HepG2 (cell line): Measurements from ENCODE around the gene RFXANK. TPM values are rescaled to one million over a fixed set of nuclear protein-coding genes. Genes with fewer than 3 reads are reported as not detected.

Experiments used
- ATAC-seq: fragments of 200-7000 bp; cut with Tn5 transposase; 3 replicates; pipeline ENCODE4 v1.9.1; 2020; ENCODE audit warnings: mild to moderate bottlenecking, moderate library complexity
- BruUV-seq: library from RNA; stranded (reverse); fragments of 400-500 nt; replicated peaks from 2 replicates; lab custom pipeline; 2021; lab: Mats Ljungman, UMichigan
- CTCF ChIA-PET: fragments of 300-600 bp; formaldehyde crosslinking; extraction: SDS; loops from one replicate; lab custom pipeline; 2021; ENCODE audit warnings: low total read pairs, inconsistent platforms, low intra/inter-chr PET ratio; lab: Yijun Ruan, JAX
- POLR2A ChIA-PET: fragments of 350-600 bp; sonication (Branson Sonifier 250); formaldehyde crosslinking; loops from one replicate; lab custom pipeline; 2020; ENCODE audit warnings: antibody characterized with exemption, inconsistent platforms; lab: Yijun Ruan, JAX
- DNase-seq: peaks from one replicate; pipeline ENCODE4 v3.0.0-alpha.2; 2015; ENCODE audit warnings: low spot score
- FAIRE-seq: peaks from 3 replicates; lab custom pipeline; 2011; peaks lifted over from hg19 to GRCh38; lab: Jason Lieb, UNC
- H2AFZ ChIP-seq: one replicate; pipeline ENCODE4 v1.6.1; 2011; ENCODE audit warnings: low read length, inconsistent platforms
- H3K27ac ChIP-seq: fragments of 300-600 bp; 3 replicates; pipeline ENCODE4 v1.8.0; 2011; ENCODE audit warnings: mixed run types, mild to moderate bottlenecking, mixed read lengths, low read length, inconsistent platforms; ENCODE audit not compliant: insufficient read depth; ENCODE audit errors: extremely low read length
- H3K27me3 ChIP-seq, 2 experiments: fragments of 200-600 bp in 1 of 2; 2 replicates in 1 of 2; 3 replicates in 1 of 2; pipeline versions ENCODE4 v1.6.0 to v1.8.0; 2011; ENCODE audit warnings: low read length in 2 of 2, mild to moderate bottlenecking in 2 of 2, moderate library complexity in 2 of 2, inconsistent platforms in 1 of 2; ENCODE audit not compliant: insufficient read depth in 2 of 2, control insufficient read depth in 1 of 2
- H3K36me3 ChIP-seq, 2 experiments: fragments of 200-600 bp in 1 of 2; replicated peaks in 1 of 2; 2 replicates in 1 of 2; 3 replicates in 1 of 2; pipeline versions ENCODE4 v1.5.1 to v1.8.0; 2011; ENCODE audit warnings: low read length in 2 of 2, inconsistent platforms in 1 of 2; ENCODE audit not compliant: insufficient read depth in 2 of 2, control insufficient read depth in 1 of 2
- H3K4me1 ChIP-seq: 2 replicates; pipeline ENCODE4 v1.5.1; 2012; ENCODE audit warnings: low read length, inconsistent platforms; ENCODE audit not compliant: insufficient read depth
- H3K4me2 ChIP-seq: 2 replicates; pipeline ENCODE4 v1.6.0; 2011; ENCODE audit warnings: low read depth, low read length, inconsistent platforms
- H3K4me3 ChIP-seq, 3 experiments: fragments of 200-600 bp in 1 of 3; sonication (generic), shearing (Covaris generic) in 1 of 3; replicated peaks in 1 of 3; 2 replicates each; pipeline ENCODE4 v1.5.1; 2011 to 2016; ENCODE audit warnings: low read length in 3 of 3, inconsistent platforms in 2 of 3, low read depth in 2 of 3, mild to moderate bottlenecking in 2 of 3, control low read depth in 1 of 3, mixed read lengths in 1 of 3; ENCODE audit not compliant: insufficient read depth in 1 of 3
- H3K79me2 ChIP-seq: one replicate; pipeline ENCODE4 v1.6.1; 2011; ENCODE audit warnings: low read length, inconsistent platforms; ENCODE audit not compliant: insufficient read depth
- H3K9ac ChIP-seq: 2 replicates; pipeline ENCODE4 v1.6.0; 2011; ENCODE audit warnings: mild to moderate bottlenecking, low read depth, low read length, inconsistent platforms; ENCODE audit not compliant: insufficient read depth
- H3K9me3 ChIP-seq: 2 replicates; pipeline ENCODE4 v1.5.1; 2012; ENCODE audit warnings: mild to moderate bottlenecking, low read length
- H4K20me1 ChIP-seq: 2 replicates; pipeline ENCODE4 v1.6.0; 2011; ENCODE audit warnings: inconsistent platforms, mild to moderate bottlenecking, low read length, moderate library complexity; ENCODE audit not compliant: insufficient read depth
- FOXO4 ChIP-seq: sonication (generic); formaldehyde crosslinking; conservative IDR thresholded peaks from 2 replicates; pipeline ENCODE4 v1.8.1; 2023; ENCODE audit warnings: missing genetic modification reagents
- HCFC1 ChIP-seq: fragments of 150-350 bp; IDR thresholded peaks from 2 replicates; pipeline ENCODE4 v1.6.1; 2014; ENCODE audit warnings: low read depth, low read length
- KDM1A ChIP-seq: IDR thresholded peaks from 2 replicates; pipeline ENCODE4 v1.6.1; 2016; ENCODE audit warnings: missing compliant biosample characterization
- KDM5B ChIP-seq: sonication (generic); formaldehyde crosslinking; IDR thresholded peaks from 2 replicates; pipeline ENCODE4 v1.4.0; 2020; ENCODE audit warnings: missing genetic modification reagents, mild to moderate bottlenecking, borderline replicate concordance
- KDM6A ChIP-seq: IDR thresholded peaks from 2 replicates; pipeline ENCODE4 v1.6.1; 2016; ENCODE audit warnings: low read depth
- NFRKB ChIP-seq: fragments of 450-650 bp; IDR thresholded peaks from 2 replicates; pipeline ENCODE4 v1.6.1; 2017
- SIN3A ChIP-seq: IDR thresholded peaks from 2 replicates; pipeline ENCODE4 v1.6.1; 2011; ENCODE audit warnings: low read depth, mild to moderate bottlenecking, control low read depth, low read length, borderline replicate concordance
- TEAD2 ChIP-seq: sonication (generic); formaldehyde crosslinking; IDR thresholded peaks from 2 replicates; pipeline ENCODE4 v1.9.0; 2021; ENCODE audit warnings: missing genetic modification reagents
- TOPORS ChIP-seq: sonication (generic); formaldehyde crosslinking; IDR thresholded peaks from 2 replicates; pipeline ENCODE4 v1.8.0; 2023; ENCODE audit warnings: mild to moderate bottlenecking, missing genetic modification reagents
- ZNF160 ChIP-seq: sonication (generic); formaldehyde crosslinking; IDR thresholded peaks from 2 replicates; pipeline ENCODE4 v1.8.0; 2022; ENCODE audit warnings: mild to moderate bottlenecking, inconsistent platforms, missing genetic modification reagents
- ZNF605 ChIP-seq: sonication (generic); formaldehyde crosslinking; IDR thresholded peaks from 2 replicates; pipeline ENCODE4 v1.8.0; 2022; ENCODE audit warnings: mild to moderate bottlenecking, missing genetic modification reagents
- WGBS: methylation state at CpG from one replicate; pipeline ENCODE4 v1.1.6; 2017; ENCODE audit warnings: low lambda C conversion rate; 5-methylcytosine and 5-hydroxymethylcytosine counted together
- in situ Hi-C: cut with HindIII; loops from 2 replicates; pipeline ENCODE4 v1.10.0; 2017; ENCODE audit warnings: low pct_unique_long_range_greater_than_20kb; ENCODE audit not compliant: extremely low pct_ligation_motif_present
- intact Hi-C: fragments of 100-400 bp; cut with micrococcal nuclease; formaldehyde crosslinking; loops from one replicate; pipeline ENCODE4 v1.10.0; 2022; ENCODE audit not compliant: unreplicated experiment
- polyA plus RNA-seq, 8 experiments: library from polyadenylated mRNA; depleted of rRNA in 3 of 8; stranded (reverse) in 7 of 8; unstranded in 1 of 8; fragments of >200 nt; fragmentation: Illumina TruSeq in 4 of 8; extraction: Trizol in 4 of 8; gene quantifications; 2 replicates each; pipeline versions ENCODE4 v1.2.1 to v1.2.3, GENCODE V29; 2011 to 2016; ENCODE audit warnings: low read depth in 4 of 8, missing spikeins in 1 of 8, mixed read lengths in 1 of 8; ENCODE audit not compliant: insufficient read depth in 1 of 8
- total RNA-seq, 5 experiments: library from RNA; depleted of rRNA; stranded (reverse); fragments of >200 nt; fragmentation: Illumina TruSeq; extraction: Trizol; gene quantifications; 2 replicates each; pipeline ENCODE4 v1.2.3, GENCODE V29; 2016; ENCODE audit warnings: low read depth in 1 of 5
- TF ChIP-seq, protein P1 (sequence below): sonication (generic); formaldehyde crosslinking; IDR thresholded peaks from 2 replicates; pipeline ENCODE4 v1.4.0; 2020; ENCODE audit warnings: mild to moderate bottlenecking, missing genetic modification reagents
- TF ChIP-seq, protein P2 (sequence below): sonication (generic); formaldehyde crosslinking; IDR thresholded peaks from 2 replicates; pipeline ENCODE4 v1.5.1; 2020; ENCODE audit warnings: missing genetic modification reagents, mild to moderate bottlenecking, borderline replicate concordance
- TF ChIP-seq, protein P3 (sequence below): sonication (generic); formaldehyde crosslinking; IDR thresholded peaks from 2 replicates; pipeline ENCODE4 v1.8.0; 2022; ENCODE audit warnings: mild to moderate bottlenecking, missing genetic modification reagents, moderate library complexity

RFXANK gene
- total and polyA plus RNA-seq, 2 of the 13 experiments (the other 11 are each of a cell fraction or from before 2014, with no cell fraction given): 49.9 to 80.7 TPM

GRCh38 chr19:19155495-19156219, 36.4 kb upstream of the RFXANK start (continued):
- no peak for TF ChIP-seq FOXO4 (CRISPR knock-in tag)
- TF ChIP-seq TOPORS (CRISPR knock-in tag): no peak

- CTCF ChIA-PET: no interaction called here
- no peak for FAIRE-seq
- H3K9ac ChIP-seq: no peak overlapping the region
- no peaks in the 10 kb centered on the region for H3K4me1 ChIP-seq
- no peak overlapping the region for H3K4me3 ChIP-seq
- H3K36me3 ChIP-seq: no peaks in the 10 kb centered on the region
- in situ Hi-C loops: no loop called here
- BruUV-seq: no TSS peak
- ATAC-seq: no peak
- no peak overlapping the region for H3K27ac ChIP-seq
- H3K4me2 ChIP-seq: no peak overlapping the region
- no peaks in the 10 kb centered on the region for H3K9me3 ChIP-seq
- WGBS: 82% methylated on average over 6 of the region's 6 CpGs
- no peak for DNase-seq
- H3K79me2 ChIP-seq: no peaks in the 10 kb centered on the region
- intact Hi-C loops: no loop called here
- no peaks in the 10 kb centered on the region for H3K27me3 ChIP-seq
- POLR2A ChIA-PET: interaction anchor here (2.5 kb wide), 1 partner anchor 12 kb away, joined by 11 read pairs; the partner anchor contains the start of gene MEF2B
- H2AFZ ChIP-seq: no peak overlapping the region
- no peaks in the 10 kb centered on the region for H4K20me1 ChIP-seq
- TF ChIP-seq HCFC1 (no peak), KDM1A (CRISPR knock-in tag) (no peak), ZNF160 (CRISPR knock-in tag) (no peak), ZNF605 (CRISPR knock-in tag) (no peak), NFRKB (no peak), TEAD2 (no peak), SIN3A (no peak), KDM5B (CRISPR knock-in tag) (no peak), KDM6A (CRISPR knock-in tag) (no peak)
- TF ChIP-seq, protein P1, sequence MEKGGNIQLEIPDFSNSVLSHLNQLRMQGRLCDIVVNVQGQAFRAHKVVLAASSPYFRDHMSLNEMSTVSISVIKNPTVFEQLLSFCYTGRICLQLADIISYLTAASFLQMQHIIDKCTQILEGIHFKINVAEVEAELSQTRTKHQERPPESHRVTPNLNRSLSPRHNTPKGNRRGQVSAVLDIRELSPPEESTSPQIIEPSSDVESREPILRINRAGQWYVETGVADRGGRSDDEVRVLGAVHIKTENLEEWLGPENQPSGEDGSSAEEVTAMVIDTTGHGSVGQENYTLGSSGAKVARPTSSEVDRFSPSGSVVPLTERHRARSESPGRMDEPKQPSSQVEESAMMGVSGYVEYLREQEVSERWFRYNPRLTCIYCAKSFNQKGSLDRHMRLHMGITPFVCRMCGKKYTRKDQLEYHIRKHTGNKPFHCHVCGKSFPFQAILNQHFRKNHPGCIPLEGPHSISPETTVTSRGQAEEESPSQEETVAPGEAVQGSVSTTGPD (CRISPR knock-in tag): no peak
- TF ChIP-seq, protein P2, sequence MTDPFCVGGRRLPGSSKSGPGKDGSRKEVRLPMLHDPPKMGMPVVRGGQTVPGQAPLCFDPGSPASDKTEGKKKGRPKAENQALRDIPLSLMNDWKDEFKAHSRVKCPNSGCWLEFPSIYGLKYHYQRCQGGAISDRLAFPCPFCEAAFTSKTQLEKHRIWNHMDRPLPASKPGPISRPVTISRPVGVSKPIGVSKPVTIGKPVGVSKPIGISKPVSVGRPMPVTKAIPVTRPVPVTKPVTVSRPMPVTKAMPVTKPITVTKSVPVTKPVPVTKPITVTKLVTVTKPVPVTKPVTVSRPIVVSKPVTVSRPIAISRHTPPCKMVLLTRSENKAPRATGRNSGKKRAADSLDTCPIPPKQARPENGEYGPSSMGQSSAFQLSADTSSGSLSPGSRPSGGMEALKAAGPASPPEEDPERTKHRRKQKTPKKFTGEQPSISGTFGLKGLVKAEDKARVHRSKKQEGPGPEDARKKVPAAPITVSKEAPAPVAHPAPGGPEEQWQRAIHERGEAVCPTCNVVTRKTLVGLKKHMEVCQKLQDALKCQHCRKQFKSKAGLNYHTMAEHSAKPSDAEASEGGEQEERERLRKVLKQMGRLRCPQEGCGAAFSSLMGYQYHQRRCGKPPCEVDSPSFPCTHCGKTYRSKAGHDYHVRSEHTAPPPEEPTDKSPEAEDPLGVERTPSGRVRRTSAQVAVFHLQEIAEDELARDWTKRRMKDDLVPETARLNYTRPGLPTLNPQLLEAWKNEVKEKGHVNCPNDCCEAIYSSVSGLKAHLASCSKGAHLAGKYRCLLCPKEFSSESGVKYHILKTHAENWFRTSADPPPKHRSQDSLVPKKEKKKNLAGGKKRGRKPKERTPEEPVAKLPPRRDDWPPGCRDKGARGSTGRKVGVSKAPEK (CRISPR knock-in tag): no peak
- TF ChIP-seq, protein P3, sequence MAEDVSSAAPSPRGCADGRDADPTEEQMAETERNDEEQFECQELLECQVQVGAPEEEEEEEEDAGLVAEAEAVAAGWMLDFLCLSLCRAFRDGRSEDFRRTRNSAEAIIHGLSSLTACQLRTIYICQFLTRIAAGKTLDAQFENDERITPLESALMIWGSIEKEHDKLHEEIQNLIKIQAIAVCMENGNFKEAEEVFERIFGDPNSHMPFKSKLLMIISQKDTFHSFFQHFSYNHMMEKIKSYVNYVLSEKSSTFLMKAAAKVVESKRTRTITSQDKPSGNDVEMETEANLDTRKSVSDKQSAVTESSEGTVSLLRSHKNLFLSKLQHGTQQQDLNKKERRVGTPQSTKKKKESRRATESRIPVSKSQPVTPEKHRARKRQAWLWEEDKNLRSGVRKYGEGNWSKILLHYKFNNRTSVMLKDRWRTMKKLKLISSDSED (CRISPR knock-in tag): no peak
Measured at GRCh38 chr19:19157808-19158207, 34.2 kb upstream of the RFXANK start.
